ENCODE measurements around the gene KIF13A.

The KIF13A gene

GRCh38 chr6:17883665-17884497, 103.6 kb downstream of the KIF13A start:
- no peak overlapping the region for H3K4me3 ChIP-seq (ENCODE audit: control insufficient read depth, low read depth, low read length)
- DNase-seq (ENCODE audit: low read depth) = no peak
- TF ChIP-seq CTCF (conservative IDR thresholded peaks at IDR 0.05; ENCODE audit: control insufficient read depth, insufficient read depth, low read depth, low read length) = no peak

GRCh38 chr6:17881085-17881858, 106.2 kb downstream of the KIF13A start:
- TF ChIP-seq CTCF (conservative IDR thresholded peaks at IDR 0.05; ENCODE audit: control insufficient read depth, insufficient read depth, low read depth, low read length) = no peak
- H3K4me3 ChIP-seq (ENCODE audit: control insufficient read depth, low read depth, low read length) = no peak overlapping the region
- DNase-seq (ENCODE audit: low read depth) = no peak

GRCh38 chr6:17879184-17879583, 108.3 kb downstream of the KIF13A start:
- no peak overlapping the region for H3K4me3 ChIP-seq (ENCODE audit: control insufficient read depth, low read depth, low read length)
- peak; percentile 50 for DNase-seq (ENCODE audit: low read depth)
- no peak for TF ChIP-seq CTCF (conservative IDR thresholded peaks at IDR 0.05; ENCODE audit: control insufficient read depth, insufficient read depth, low read depth, low read length)

GRCh38 chr6:17878734-17879133, 108.7 kb downstream of the KIF13A start:
- TF ChIP-seq CTCF (conservative IDR thresholded peaks at IDR 0.05; ENCODE audit: control insufficient read depth, insufficient read depth, low read depth, low read length) = no peak
- H3K4me3 ChIP-seq (ENCODE audit: control insufficient read depth, low read depth, low read length) = no peak overlapping the region
- no peak for DNase-seq (ENCODE audit: low read depth)

GRCh38 chr6:17877895-17878440, 109.5 kb downstream of the KIF13A start:
- no peak overlapping the region for H3K4me3 ChIP-seq (ENCODE audit: control insufficient read depth, low read depth, low read length)
- TF ChIP-seq CTCF (conservative IDR thresholded peaks at IDR 0.05; ENCODE audit: control insufficient read depth, insufficient read depth, low read depth, low read length) = no peak

GRCh38 chr6:17877196-17877894, 110.1 kb downstream of the KIF13A start:
- peak; percentile 89 for DNase-seq (ENCODE audit: low read depth)
- H3K4me3 ChIP-seq (ENCODE audit: control insufficient read depth, low read depth, low read length) = no peak overlapping the region
- TF ChIP-seq CTCF (conservative IDR thresholded peaks at IDR 0.05; ENCODE audit: control insufficient read depth, insufficient read depth, low read depth, low read length) = no peak

More at GRCh38 chr6:17877895-17878440, 109.5 kb downstream of the KIF13A start:
- DNase-seq (ENCODE audit: low read depth) = no peak

Measured in fibroblast of mammary gland (primary cell).